IPS-18c (cell line): Measurements from ENCODE around the gene ASGR2.
"Not testable (repeated sequence)": the region's sequence is repeated elsewhere in the genome, so short reads cannot be mapped to it uniquely, and the experiment has no call there.

Experiments used
- H3K4me3 ChIP-seq: 2 replicates; pipeline ENCODE4 v1.7.0; 2013; ENCODE audit warnings: low read depth, mild to moderate bottlenecking, low read length, moderate library complexity; ENCODE audit not compliant: insufficient read depth
- H3K9me3 ChIP-seq: one replicate; pipeline ENCODE4 v1.6.1; 2013; ENCODE audit warnings: mild to moderate bottlenecking, low read length, moderate library complexity; ENCODE audit not compliant: control insufficient read depth, insufficient read depth

The ASGR2 gene, protein sequence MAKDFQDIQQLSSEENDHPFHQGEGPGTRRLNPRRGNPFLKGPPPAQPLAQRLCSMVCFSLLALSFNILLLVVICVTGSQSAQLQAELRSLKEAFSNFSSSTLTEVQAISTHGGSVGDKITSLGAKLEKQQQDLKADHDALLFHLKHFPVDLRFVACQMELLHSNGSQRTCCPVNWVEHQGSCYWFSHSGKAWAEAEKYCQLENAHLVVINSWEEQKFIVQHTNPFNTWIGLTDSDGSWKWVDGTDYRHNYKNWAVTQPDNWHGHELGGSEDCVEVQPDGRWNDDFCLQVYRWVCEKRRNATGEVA

GRCh38 chr17:7114241-7114874 lies at the start of gene ASGR2:
Gene ASGR2, minus strand, starts transcription at chr17:7114822. Its CDS starts 582 bp downstream, at chr17:7114240.
- Histone ChIP-seq H3K4me3 (no peak within 1 kb of the TSS), H3K9me3 (peaks cover 2% of the 10 kb centered on the region)

DNA sequence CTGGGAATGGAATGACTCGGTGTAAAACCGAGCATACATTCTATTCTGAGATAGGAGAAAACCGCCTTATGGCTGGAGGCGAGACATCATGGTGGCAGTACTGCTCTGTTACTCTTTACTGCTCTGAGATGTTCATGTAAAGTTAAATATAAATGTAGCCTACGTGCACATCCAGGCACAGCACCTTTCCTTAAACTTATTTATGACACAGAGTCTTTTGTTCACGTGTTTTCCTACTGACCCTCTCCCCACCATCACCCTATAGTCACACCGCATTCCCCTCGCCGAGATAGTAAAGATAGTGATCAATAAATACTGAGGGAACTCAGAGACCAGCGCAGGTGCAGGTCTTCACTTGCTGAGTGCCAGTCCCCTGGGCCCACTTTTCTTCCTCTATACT lies 44.9 kb upstream of the ASGR2 start:
- H3K9me3 ChIP-seq, H3K4me3 ChIP-seq: not testable (repeated sequence)

GRCh38 chr17:7158424-7158823 lies 43.8 kb upstream of the ASGR2 start:
- H3K4me3 ChIP-seq, H3K9me3 ChIP-seq: not testable (repeated sequence)

- Histone ChIP-seq H3K9me3 (no peaks in the 10 kb centered on the region), H3K4me3 (no peak overlapping the region)
These were observed 41.8 kb upstream of the ASGR2 start for GRCh38 chr17:7156342-7156940.

- no peak overlapping the region for H3K4me3 ChIP-seq
- H3K9me3 ChIP-seq, result no peaks in the 10 kb centered on the region
These were observed 33.1 kb upstream of the ASGR2 start for GRCh38 chr17:7147772-7148171.

GRCh38 chr17:7146115-7146514 lies 31.5 kb upstream of the ASGR2 start:
- Histone ChIP-seq H3K9me3 (no peaks in the 10 kb centered on the region), H3K4me3 (no peak overlapping the region)

GRCh38 chr17:7144213-7144612 lies 29.6 kb upstream of the ASGR2 start:
- H3K9me3 ChIP-seq, result no peaks in the 10 kb centered on the region
- no peak overlapping the region for H3K4me3 ChIP-seq

DNA sequence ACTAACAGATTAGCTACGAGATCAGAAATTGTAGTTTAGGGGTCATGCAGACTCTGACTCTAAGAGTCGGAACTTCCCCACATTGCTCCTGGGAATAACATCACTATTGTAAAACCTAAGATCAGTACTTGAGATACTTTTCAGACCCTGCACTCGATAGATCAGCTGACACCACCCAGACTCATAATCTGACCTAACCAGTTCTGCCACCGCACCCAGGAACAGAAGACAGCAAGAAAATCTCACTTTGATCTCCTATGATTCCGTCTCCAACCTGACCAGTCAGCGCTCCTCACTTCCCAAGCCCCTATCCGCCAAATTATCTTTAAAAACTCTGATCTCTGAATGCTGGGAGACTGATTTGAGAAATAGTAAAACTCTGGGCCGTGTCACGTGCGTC lies 27.2 kb upstream of the ASGR2 start:
- no peaks in the 10 kb centered on the region for H3K9me3 ChIP-seq
- no peak overlapping the region for H3K4me3 ChIP-seq

DNA sequence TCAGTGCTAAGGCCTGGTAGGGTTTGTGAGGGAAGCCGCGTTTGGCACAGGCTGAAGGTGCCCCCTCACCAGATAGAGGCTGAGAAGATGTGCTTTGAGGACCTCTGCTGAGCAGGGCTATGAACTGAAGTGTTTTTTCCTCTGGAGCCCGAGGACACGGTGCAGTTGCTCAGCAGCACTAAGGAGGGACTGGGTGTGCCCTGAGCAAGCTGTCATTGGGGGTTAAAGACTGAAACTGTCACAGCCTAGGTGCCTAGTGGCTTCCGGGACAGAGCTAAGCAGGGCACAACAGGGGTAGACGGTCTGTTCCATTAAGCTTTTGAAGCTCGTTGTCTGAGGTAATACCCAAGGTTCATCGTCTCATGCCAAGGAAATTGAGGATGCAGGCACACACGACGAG lies 24.8 kb upstream of the ASGR2 start:
- no peak overlapping the region for H3K4me3 ChIP-seq
- H3K9me3 ChIP-seq, result no peaks in the 10 kb centered on the region

DNA sequence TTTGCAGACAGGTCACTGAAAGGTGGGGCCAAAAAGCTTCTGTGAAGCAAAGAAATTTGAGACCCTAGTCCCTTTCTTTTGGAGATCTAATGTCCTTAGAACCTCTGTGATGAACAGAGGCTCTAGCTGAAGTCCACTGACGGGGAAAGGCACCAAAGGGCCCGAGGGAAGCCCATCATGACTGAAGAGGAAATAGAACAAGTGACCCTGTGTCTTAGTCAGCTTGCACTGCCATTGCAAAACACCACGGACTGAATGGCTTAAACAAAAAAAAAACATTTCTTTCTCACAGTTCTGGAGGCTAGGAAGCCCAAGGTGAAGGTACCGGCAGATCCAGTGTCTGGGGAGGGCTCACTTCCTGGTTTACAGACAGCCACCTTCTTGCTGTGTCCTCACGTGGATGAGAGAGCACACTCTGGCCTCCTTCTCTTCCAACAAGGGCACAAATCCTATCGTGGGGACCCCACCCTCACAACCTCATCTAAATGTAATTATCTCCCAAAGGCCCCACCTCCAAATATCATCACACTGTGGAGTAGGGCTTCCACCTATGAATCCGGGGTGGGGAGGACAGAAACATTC lies 24.3 kb upstream of the ASGR2 start:
- Histone ChIP-seq H3K9me3 (no peaks in the 10 kb centered on the region), H3K4me3 (no peak overlapping the region)

DNA sequence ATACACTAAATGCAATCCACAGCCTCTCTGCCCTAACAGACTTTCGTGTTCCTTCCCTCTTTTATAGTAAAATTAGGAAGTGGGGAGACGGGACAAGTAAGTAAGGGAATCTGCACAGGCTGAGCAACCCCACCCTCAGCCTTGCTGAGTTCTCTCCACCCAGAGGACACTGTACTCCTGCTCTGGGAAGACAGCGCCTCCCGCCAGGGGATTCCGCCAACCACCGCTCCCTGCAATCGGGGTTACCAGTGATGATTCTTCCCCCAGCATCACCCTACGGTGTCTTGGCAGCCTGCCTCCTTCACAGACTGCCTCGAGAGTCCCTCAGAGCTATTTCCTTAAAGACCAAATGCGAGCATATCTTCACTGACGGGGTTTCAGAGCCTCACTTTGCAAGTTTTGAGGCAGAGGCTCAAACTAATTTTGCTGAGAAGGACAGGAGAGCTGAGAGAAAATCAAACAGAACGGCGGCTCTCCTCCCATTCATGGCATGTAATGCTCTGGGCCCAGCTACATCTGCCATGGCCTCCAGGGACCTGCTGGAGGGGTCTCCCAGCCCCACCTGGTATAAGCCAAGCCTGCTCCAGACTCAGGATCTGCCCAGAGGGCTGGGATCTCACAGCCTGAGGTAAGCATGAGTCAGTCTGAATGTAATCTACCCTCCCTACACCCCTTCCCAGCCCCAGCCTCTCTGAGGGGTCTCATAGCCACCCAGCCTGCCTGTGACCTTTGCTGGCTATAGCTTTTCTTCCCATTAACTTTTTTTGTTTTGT lies 22.7 kb upstream of the ASGR2 start:
- Histone ChIP-seq H3K9me3 (no peaks in the 10 kb centered on the region), H3K4me3 (no peak overlapping the region)

DNA sequence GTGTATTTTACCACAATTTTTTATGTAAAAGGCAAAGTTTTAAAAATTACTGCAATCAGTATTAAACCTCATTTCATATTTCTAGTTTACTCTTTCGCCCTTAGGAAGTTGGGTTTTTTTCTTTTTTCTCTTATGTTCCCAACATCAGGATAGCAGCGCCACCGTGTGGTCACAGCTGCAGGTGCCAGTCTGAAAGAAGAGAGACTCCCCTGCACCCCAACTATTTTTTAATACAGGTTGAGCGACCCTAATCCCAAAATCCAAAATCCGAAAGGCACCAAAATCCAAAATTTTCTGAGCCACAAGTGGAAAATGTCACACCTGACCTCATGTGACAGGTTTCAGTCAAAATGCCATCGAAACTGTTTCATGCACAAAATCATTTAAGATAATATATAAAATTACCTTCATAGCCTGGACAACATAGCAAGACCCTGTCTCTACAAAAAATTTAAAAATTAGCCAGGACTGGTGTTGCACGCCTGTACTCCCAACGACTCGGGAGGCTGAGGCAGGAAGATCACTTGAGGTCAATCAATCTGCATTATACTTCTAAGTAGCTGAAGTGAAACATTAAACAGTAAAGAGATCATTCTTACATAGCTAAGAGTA lies 21.8 kb upstream of the ASGR2 start:
- H3K4me3 ChIP-seq, result no peak overlapping the region
- H3K9me3 ChIP-seq, result no peaks in the 10 kb centered on the region

GRCh38 chr17:7133916-7134315 lies 19.3 kb upstream of the ASGR2 start:
- H3K4me3 ChIP-seq, result peak overlapping the region; percentile 28
- H3K9me3 ChIP-seq, result no peaks in the 10 kb centered on the region

GRCh38 chr17:7133424-7133823 lies 18.8 kb upstream of the ASGR2 start:
- H3K4me3 ChIP-seq, result peak overlapping the region; percentile 28; the same call in 1 of the 2 replicates
- no peaks in the 10 kb centered on the region for H3K9me3 ChIP-seq

DNA sequence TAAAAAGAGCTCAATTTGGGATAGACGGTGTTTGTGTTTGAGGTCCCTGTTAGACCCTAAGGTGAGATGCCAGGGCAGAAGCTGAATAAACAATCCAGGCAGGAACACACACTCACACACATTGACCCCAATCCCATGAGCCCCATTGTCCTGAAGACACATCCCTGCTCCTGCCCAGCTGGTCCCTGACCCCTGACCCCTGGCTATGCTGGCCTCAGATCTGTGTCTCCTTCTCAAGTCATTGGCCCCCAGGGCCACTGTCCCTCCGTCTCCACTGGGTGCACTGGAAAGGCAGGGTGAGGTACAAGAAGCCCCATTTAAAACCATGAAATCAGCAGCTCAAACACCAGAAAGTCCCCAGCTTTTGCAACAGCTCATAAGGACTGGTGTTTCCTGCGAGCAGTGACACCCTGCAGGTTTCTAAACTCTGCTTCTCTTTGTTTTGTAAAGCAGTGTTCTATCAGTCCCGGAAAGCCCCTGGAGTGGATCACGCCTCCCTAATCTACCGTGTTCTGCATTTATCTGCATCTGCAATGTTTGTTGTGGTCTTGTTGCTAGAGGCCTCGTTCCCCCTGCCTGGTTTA lies 18.0 kb upstream of the ASGR2 start:
- H3K4me3 ChIP-seq, result no peak overlapping the region
- H3K9me3 ChIP-seq, result no peaks in the 10 kb centered on the region

DNA sequence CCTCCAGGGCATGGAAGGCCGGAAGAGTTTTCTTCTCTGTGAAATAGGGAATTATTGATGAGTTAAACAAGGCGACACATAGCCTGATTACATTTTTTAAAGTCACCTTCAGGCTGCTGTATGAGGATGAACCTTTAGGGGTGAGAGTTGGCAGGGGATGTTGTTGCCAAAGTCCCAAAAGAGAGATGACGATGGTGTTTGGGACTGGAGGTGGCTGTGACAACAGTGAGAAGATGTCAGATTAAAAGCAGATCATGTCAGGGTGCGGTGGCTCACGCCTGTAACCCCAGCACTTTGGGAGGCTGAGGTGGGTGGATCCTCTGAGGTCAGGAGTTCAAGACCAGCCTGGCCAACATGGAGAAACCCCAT lies 16.8 kb upstream of the ASGR2 start:
- H3K4me3 ChIP-seq, result no peak overlapping the region
- no peaks in the 10 kb centered on the region for H3K9me3 ChIP-seq
